ENCODE results near the gene TNFSF15.

Gene TNFSF15

DNA sequence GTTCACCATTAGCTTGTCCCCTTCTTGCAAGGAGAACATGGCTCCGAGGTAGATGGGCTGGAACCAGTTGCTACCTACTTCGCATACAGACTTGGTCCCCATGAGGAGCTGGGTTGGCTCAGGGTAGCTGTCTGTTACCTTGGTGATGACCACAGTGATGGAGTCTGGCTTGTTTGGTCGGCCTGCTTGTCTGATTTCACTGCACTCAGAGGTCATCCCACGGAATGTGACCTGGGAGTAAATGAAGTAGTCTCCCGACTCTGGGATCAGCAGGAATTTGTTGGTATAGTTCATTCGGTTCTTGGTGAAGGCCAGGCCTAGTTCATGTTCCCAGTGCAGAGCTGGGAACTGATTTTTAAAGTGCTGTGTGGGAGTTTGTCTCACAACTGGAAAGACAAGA, 15.3 kb downstream of the TNFSF15 start:
- in situ Hi-C loops (cut with MboI; ENCODE audit: low sequenced_read_pairs) = no loop called here

DNA sequence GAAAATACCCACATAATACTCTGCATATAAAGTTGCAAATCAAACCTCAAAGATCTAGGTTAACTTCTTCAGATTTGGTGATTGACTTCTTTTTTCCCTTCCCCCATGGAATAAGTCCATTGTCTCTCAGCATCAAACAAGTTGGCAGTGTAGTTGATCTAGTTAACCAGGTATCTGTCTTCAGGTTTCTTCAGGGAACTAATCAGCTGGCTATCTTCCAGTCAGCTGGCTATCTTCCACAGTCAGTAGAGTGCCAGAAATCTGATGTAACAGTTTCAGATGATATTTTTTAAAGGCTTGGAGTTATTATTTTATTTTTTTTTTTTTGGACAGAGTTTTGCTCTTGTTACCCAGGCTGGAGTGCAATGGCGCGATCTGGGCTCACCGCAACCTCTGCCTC, 16.8 kb downstream of the TNFSF15 start:
- in situ Hi-C loops (cut with MboI; ENCODE audit: low sequenced_read_pairs) = no loop called here

DNA sequence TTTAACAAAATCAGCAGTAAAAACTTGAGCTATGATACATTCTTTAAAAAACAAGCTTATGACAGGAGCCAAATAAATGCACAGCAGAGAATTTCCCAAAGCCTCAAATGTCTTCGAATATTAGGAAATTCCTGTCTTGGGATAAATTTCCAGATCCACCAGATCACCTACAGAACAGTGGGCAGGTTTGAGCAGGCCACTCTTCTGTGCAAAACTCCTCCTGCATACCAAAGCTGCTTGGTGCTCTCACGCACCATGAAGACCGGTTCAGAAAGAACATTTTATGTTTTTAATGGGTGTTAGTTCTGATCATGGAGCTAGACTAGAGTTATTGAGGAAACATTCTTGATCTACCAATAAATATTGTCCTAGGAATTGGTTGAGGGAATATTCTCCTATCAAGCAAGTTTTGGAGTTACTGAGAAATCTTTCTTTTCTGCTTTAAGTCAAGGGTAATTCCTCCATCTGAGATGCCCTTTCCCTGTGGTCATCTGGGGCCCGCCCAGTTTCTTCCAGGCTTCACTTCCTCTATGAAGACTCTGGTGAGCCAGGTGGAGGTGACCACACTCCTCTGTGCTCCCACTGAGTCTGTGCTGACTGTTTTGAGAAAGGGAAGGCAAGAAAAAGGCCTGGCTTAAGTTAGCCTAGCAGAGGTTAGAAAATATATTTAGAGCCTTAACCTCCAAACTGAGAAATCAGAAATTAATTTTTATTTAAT, 17.9 kb downstream of the TNFSF15 start:
- in situ Hi-C loops (cut with MboI; ENCODE audit: low sequenced_read_pairs) = no loop called here

DNA sequence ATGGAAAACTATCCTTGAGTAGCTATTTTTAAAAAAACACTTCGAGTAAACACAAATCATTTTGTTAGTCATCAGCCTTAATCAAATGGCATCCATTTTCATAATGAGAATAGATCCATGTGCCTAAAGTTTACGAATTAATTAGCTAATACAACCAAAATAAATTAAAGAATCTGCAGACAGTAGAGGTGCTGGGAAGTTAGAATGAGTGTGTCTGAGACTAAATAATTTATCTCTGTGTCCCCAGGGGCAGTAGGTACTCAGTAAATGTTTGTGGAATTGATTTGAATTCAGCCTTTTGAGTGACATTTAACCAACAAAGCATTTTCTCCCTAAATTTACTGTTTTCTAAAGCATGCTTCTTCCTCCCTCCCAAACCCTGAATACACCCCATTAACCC, 18.6 kb downstream of the TNFSF15 start:
- in situ Hi-C loops (cut with MboI; ENCODE audit: low sequenced_read_pairs) = no loop called here

DNA sequence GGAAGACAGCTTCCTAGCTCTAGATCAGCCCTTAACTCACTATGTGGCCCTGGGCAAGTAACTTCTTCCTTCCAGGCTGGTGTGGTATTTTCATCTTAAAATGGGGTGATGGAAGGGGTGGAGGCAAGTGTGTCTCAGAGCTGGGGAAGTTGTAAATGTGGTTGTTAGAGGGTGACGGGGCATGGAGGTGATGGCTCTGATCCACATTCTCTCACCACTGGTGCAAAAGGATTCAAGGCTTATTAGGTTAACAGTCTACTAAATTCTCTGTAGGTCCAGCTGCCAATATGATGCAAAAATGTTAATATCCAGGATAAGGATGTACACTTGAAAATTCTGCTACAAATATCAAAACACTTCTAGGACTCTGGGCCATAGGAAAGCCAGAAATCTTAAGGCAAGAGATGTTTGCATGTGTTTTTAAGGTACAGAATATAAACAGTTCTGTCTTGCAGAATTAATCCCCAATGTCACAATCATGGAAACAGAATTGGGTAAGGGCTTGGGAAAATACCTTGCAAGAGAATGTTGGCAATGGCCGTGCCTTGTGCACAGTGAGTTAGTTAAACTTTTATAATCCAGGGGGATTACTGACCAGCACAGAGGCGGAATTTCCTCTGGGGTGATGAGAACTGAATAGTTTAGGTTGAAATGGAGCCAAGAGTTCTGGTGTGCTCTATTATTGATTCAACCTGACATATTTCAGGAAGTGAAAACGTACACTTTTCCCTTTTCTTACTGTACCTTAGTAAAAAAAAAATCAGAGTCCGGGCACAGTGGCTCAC, 19.8 kb downstream of the TNFSF15 start:
- in situ Hi-C loops (cut with MboI; ENCODE audit: low sequenced_read_pairs) = no loop called here

DNA sequence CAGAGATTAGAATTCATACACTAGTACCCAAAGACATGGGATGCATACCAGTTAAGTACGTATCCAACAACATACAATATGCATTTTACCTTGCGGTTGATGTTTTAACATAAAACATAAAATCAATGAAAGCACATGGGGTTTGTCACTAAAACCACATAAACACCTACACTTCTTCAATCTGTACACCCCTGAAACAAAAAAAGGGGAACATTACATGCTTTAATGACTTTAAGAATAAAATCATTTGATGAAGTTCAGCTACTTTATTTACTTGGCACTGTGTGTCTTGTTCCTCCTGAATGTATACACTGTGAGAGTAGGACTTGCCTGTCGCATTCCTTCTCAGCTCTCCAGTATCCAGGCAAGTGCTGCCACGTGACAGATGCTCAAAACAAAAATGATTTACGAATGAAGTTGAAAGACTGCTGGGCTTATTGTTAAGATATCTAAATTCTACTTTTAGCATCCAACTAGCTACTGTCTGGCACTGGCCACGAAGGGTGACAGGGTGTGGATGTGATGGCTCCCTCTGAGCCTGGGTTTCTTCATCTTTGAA, 21.0 kb downstream of the TNFSF15 start:
- in situ Hi-C loops (cut with MboI; ENCODE audit: low sequenced_read_pairs) = no loop called here

DNA sequence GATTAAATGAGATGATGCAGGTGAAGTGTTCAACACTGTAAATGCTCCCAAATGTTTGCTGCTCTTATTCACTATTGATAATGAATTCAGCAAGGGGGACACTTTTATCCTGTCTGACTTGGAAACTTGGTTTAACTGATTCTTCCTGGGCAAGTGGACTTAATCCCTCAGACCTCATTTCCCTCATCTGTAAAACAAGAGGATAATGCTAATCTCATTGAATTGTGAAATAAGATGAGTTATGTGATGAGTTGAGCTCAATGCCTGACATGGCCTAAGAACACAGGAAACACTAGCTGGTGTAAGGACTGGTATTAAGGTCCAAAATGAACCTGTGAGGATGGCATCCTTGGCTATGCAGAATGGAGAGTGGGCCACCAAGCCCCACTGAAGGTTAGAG, 23.3 kb downstream of the TNFSF15 start:
- in situ Hi-C loops (cut with MboI; ENCODE audit: low sequenced_read_pairs) = no loop called here

DNA sequence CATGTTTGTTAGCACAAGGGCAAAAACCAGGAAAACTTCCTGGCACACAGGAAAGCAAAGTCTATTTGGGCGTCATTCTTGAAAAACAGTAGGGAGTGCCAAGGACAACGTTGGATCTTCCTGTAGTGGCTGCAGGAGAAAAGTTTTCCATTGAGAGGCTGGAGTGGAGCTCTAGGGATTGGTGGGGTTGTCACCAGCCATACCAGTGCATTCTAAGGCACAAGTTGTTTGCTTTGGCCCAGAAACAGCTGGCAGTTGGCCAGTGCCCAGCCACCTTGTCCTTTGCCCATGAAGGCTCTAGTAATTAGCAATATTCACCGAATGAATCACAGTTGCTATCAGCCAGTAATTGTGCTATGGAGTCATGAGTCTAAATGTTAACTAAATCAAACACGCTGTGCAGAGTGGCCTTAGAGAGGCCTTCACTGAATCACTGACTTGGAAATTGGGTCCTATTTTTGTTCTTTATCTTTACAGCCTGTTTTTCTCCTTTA, 26.4 kb downstream of the TNFSF15 start:
- in situ Hi-C loops (cut with MboI; ENCODE audit: low sequenced_read_pairs) = no loop called here

DNA sequence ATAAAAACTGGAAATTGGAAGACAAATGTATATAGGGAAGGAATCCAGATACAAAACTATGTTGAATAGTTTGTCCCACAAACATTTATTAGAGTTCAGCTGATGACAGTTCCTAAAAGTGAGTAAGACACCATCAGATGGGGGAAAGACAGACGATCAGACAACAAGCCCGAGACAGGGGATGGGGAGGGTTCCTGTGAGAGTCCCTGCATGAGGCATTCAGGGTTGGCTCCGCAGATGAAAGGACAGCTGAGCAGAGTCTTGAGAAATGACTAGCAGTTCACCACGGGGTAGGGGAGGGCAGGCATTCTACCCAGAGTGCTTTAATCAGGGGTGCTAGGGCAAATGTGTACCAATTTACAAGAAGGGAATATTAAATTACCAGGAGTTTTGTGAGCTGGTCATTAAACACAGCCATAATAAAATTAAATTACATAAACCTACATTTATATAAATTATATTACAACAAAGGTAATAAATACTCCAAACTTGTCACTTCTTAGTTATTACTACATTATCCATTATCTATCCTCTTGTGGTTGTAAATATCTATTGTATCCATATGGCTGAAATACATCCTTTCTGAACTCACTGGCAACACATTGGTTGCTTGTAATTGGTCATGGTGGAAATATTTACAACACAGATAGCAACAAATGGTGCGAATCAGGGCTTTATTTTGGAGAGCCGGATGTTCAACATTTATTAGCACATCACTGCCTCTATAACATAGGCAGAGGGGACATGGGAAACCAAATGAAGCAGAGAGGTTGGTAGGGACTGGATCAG, 27.8 kb downstream of the TNFSF15 start:
- in situ Hi-C loops (cut with MboI; ENCODE audit: low sequenced_read_pairs) = no loop called here

DNA sequence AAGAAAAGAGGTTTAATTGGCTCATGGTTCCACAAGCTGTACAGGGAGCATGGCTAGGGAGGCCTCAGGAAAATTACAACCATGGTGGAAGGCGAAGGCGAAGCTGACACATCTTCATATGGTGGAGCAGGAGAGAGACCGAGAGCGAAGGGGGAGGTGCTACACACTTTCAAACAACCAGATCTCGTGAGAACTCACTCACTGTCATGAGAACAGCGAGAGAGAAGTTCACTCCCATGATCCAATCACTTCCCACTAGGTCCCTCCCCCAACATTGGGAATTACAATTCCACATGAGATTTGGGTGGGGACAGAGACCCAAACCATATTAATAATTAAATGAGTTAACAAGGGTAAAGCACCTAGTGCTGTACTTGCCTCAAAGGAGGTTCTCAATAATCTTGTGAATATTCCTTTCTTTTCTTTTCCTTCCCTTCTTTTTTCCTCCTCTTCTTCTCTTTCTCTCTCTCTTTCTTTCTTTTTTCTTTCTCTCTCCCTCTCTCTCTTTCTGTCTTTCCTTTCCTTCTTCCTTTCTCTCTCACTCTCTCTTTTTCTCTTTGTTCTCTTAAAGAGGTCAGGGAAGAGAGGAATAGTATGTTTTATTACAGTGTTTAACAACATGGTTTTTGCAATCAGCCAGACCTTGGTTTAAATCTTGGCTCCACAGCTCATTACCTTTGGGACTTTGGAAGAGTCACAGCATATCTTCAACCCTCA, 29.0 kb downstream of the TNFSF15 start:
- in situ Hi-C loops (cut with MboI; ENCODE audit: low sequenced_read_pairs) = no loop called here

DNA sequence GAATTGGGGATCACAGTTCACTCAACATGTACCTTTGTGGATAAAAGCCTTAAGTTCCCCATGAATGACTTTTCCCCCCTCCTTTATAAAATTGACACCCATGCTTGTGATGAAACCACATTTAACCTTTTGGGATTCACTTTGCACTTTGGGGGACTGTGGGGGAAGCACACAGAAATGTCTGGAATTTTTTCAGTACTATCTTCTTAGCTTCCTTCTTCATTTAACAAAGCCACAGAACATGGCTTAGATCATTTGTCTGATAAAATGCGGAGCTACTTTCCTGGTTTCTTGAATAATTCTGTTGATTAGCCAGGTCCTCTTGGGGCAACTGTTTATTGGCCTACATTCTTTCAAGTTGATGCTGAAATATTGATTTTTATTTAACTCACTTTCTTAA, 29.9 kb downstream of the TNFSF15 start:
- in situ Hi-C loops (cut with MboI; ENCODE audit: low sequenced_read_pairs) = no loop called here

DNA sequence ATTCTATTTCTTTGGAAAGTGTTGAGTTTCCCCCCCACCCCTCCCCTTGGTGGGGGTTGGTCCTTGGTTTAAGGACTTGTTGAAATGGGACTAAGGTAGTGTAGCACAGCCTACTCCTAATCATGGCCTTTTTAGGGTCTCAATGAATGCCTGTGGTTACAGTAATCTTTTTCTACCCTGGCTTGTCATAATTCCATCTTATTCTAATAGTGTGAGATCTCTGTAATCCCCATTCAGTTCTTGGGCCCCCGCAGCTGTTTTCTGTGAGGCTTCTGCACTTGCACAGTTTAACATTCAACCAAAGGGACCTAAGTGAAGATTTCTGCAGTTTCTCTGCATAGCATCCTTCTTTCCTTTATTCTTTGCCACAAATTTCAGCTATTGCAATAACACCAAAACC, 30.7 kb downstream of the TNFSF15 start:
- in situ Hi-C loops (cut with MboI; ENCODE audit: low sequenced_read_pairs) = no loop called here

DNA sequence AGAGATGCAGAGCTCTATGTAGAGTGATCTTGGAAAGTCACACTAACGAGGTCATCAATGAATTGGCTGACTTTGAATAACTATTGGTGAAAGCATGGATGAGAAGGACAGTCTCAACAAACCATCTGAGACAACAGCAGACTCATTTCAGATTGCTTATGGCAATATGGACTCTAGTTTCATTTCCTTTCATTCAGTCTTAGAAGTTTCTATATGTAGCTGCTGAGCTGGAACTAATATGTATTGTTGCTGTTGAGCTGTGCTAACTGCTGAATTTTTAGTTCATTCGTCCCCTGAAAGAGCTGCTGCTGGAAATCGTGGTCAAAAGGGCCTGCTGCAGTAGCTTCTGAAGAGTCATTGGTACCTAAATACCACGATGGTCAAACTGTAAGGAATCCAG, 31.3 kb downstream of the TNFSF15 start:
- in situ Hi-C loops (cut with MboI; ENCODE audit: low sequenced_read_pairs) = no loop called here

DNA sequence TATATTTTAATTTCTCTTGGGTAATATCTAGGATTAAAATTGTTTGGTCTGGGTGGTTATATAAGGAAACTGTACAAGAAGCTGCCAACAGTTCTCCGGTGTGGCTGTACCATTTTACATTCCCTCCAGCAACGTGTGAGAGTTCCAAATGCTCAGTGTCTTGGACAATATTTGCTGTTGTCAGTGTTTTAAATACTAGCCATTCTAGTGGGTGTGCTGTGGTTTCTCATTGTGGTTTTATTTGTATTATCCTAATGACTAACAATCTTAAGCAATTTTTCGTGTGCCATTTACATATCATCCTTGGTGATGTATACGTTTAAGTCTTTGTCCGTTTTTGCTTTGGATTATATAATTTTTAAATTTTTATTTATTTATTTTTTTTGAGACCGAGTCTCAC, 34.0 kb downstream of the TNFSF15 start:
- in situ Hi-C loops (cut with MboI; ENCODE audit: low sequenced_read_pairs) = no loop called here

DNA sequence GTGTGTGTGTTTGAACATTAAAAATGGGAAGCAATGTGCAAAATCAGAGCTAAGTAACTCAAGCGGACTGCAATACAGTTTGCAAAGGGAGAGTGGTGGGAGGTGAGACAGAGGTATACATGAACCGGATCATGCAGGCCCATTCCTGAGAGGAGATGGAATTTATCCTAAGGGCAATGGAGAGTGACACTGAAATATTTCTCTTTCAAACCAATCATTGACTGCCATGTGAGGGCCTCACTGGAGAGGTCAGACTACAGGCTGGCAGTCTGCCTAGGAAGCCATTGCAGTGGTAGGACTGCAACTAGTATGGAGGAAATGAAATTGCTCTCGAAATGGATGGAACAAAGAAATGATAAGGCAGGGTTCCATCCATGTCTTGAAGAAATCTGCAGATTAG, 34.8 kb downstream of the TNFSF15 start:
- in situ Hi-C loops (cut with MboI; ENCODE audit: low sequenced_read_pairs) = no loop called here

DNA sequence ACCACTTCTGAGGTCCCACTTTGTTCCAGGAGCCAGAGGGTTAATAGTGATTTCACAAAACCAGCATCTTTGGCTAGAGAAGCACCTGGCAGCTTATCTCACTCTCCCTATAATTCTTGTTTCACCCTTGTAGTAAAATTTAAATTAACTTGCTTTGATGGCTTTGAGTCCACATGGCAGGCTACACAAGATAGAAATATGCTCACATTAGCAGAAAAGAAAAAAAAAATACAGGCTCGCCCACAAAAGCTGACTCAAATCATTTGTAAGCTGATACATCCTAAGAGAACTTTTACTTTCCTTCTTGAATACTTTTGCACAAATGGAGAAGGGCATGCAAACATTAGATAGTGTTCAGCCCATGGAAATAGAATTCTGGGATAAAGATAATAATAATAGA, 36.2 kb downstream of the TNFSF15 start:
- in situ Hi-C loops (cut with MboI; ENCODE audit: low sequenced_read_pairs) = no loop called here

DNA sequence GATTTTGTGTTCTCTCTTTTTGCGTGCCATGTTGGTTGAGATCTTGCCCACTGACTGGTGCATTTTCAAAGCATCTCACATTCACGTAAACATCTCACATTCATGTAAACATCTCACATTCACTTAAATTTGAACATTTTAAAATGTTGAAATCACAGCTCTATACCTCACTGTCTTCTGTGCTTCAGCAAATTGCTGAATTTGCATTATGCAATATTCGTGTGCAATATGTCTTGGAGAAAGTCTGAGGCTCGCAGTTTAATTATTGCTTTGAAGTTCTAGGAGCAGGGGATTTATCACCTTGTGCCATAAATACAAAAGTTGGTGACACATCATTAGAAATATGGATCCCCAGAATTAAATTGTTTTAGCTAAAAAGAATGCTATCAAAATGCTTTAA, 42.6 kb downstream of the TNFSF15 start:
- in situ Hi-C loops (cut with MboI; ENCODE audit: low sequenced_read_pairs) = no loop called here

DNA sequence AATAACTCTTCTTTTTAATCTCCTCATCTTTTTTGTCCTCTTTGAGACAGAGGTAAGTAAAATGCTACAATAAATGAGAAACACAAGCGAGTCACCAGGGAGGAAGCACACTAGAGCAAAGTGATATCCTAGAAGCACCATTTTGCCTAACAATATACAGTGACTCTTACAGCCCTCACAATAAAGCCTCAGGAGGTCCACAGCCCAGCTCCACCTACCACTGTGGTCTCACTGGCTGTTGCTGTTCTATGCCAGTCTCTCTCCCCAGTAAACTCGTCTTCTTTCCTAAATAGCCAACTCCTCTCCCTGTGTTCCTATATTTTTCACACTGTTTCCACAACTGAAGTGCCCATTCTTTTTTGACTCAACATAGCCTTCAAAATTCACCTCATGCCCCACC, 44.3 kb downstream of the TNFSF15 start:
- in situ Hi-C loops (cut with MboI; ENCODE audit: low sequenced_read_pairs) = no loop called here

DNA sequence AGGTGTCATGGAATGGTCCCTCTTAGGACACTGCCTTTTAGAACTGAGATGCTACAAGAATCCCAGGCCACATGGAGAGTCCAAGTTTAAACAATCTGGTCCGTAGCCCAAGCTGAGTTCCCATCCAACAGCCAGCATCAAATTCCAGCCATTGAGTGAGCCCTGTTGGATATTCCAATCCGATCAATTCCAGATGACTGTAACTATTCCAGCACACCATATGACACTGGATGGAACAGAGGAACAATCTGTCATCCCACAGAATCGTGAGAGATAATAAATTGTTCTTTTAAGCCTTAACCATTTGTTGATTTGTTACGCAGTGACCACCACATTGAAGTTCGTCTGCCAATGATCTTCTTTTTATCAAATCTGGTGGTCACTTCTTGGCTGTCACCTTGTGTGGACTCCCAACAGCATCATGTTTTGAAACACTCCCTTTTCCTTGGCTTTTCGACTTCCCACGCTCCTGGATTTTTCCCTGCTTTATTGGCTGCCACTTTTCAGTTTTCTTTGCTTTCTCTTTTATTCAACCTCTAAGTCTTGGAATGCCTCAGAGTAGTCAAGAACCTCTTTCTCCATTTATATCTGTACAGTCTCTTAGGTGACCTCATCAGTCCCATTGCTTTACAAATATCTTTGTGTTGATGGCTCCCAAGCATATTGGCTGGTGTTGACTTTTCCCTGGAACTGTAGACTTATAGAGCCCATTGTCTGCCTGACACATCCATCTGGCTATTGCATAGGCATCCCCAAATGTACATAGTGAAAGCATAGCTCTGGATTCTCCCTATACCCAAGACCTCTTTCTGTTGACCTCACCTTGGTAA, 46.1 kb downstream of the TNFSF15 start:
- in situ Hi-C loops (cut with MboI; ENCODE audit: low sequenced_read_pairs) = no loop called here

DNA sequence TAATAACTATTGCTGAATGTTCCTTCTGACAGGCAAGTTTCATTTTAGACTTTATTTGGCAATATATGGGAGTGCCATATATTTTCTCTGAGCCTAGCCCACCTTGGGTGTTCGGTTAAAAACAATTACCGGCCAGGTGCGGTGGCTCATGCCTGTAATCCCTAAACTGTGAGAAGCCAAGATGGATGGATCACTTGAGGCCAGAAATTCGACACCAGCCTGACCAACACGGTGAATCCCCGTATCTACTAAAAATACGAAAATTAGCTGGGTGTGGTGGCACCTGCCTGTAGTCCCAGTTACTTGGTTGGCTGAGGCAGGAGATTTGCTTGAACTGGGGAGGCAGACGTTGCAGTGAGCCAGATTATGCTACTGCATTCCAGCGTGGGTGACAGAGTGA, 47.9 kb downstream of the TNFSF15 start:
- in situ Hi-C loops (cut with MboI; ENCODE audit: low sequenced_read_pairs) = no loop called here

Measured in hTERT RPE-1 (cell line).